CD4-positive, alpha-beta T cell (primary cell): ENCODE data around the gene FBXO41. TPM values are rescaled to one million over a fixed set of nuclear protein-coding genes. Genes with fewer than 3 reads are reported as not detected.

Experiments used
- ATAC-seq: fragments of 200-7000 bp; cut with Tn5 transposase; one replicate; pipeline ENCODE4 v1.10.0; 2022; ENCODE audit warnings: mild to moderate bottlenecking; ENCODE audit not compliant: poor library complexity
- CTCF ChIA-PET: fragments of 350-600 bp; sonication (Branson Sonifier 250); formaldehyde crosslinking; loops from one replicate; lab custom pipeline; 2021; ENCODE audit warnings: antibody characterized with exemption, inconsistent platforms; lab: Charles Lee
- POLR2A ChIA-PET: fragments of 350-600 bp; sonication (Branson Sonifier 250); formaldehyde crosslinking; loops from one replicate; lab custom pipeline; 2021; ENCODE audit warnings: antibody characterized with exemption, inconsistent platforms; lab: Charles Lee
- DNase-seq, 14 experiments: peaks; one replicate each; pipeline ENCODE4 v3.0.0-alpha.2; 2013 to 2020; ENCODE audit warnings: mixed read lengths in 2 of 14
- H3K27ac ChIP-seq, 2 donors: one replicate each; pipeline versions ENCODE4 v1.5.1 to v1.7.0; 2013; ENCODE audit warnings: low read length in 2 of 2, low read depth in 1 of 2, mild to moderate bottlenecking in 1 of 2
- H3K27me3 ChIP-seq, 2 experiments: 1 replicate in 1 of 2; 2 replicates in 1 of 2; pipeline versions ENCODE4 v1.6.1 to v1.7.0; 2013; ENCODE audit warnings: low read length in 2 of 2, control low read depth in 1 of 2, mild to moderate bottlenecking in 1 of 2, moderate library complexity in 1 of 2; ENCODE audit not compliant: insufficient read depth in 2 of 2, control insufficient read depth in 1 of 2
- H3K36me3 ChIP-seq: one replicate; pipeline ENCODE4 v1.6.1; 2013; ENCODE audit warnings: low read length, control low read depth; ENCODE audit not compliant: insufficient read depth
- H3K4me1 ChIP-seq: one replicate; pipeline ENCODE4 v1.6.1; 2013; ENCODE audit warnings: low read length, control low read depth; ENCODE audit not compliant: insufficient read depth
- H3K4me3 ChIP-seq: one replicate; pipeline ENCODE4 v1.5.1; 2013; ENCODE audit warnings: mild to moderate bottlenecking, low read length, moderate library complexity
- H3K9me3 ChIP-seq, 2 experiments: 1 replicate in 1 of 2; 2 replicates in 1 of 2; pipeline versions ENCODE4 v1.6.1 to v1.7.0; 2013; ENCODE audit warnings: low read length in 2 of 2, mild to moderate bottlenecking in 2 of 2, control low read depth in 1 of 2, moderate library complexity in 1 of 2; ENCODE audit not compliant: control insufficient read depth in 1 of 2, insufficient read depth in 1 of 2
- H3K27ac Mint-ChIP-seq: one replicate; pipeline ENCODE4 v1.8.0; 2020; ENCODE audit warnings: mixed read lengths
- H3K27me3 Mint-ChIP-seq: one replicate; pipeline ENCODE4 v1.8.0; 2021; ENCODE audit warnings: mixed read lengths
- H3K36me3 Mint-ChIP-seq: one replicate; pipeline ENCODE4 v1.8.0; 2021; ENCODE audit warnings: low read depth, mixed read lengths
- H3K4me1 Mint-ChIP-seq: one replicate; pipeline ENCODE4 v1.8.0; 2021; ENCODE audit warnings: low read depth, mixed read lengths
- H3K4me3 Mint-ChIP-seq: one replicate; pipeline ENCODE4 v1.8.0; 2020; ENCODE audit warnings: mild to moderate bottlenecking, mixed read lengths
- H3K9me3 Mint-ChIP-seq: one replicate; pipeline ENCODE4 v1.8.0; 2020; ENCODE audit warnings: mixed read lengths
- intact Hi-C, 2 experiments: fragments of 100-400 bp; cut with DNase I in 1 of 2; cut with micrococcal nuclease in 1 of 2; formaldehyde crosslinking; loops; one replicate each; pipeline versions ENCODE4 v1.15.1 to v1.9.0; 2023 to 2025; cut with DNase I, micrococcal nuclease
- total RNA-seq, 174 experiments: library from RNA in 2 of 174; stranded (reverse) in 2 of 174; gene quantifications; one replicate each; pipeline ENCODE4 v1.2.3 and lab custom pipeline; 2021 to 2026
- TF ChIP-seq, protein P1 (sequence below): fragments of 200-600 bp; IDR thresholded peaks from one replicate; pipeline ENCODE4 v1.8.0; 2022; ENCODE audit warnings: antibody characterized with exemption, mild to moderate bottlenecking

The FBXO41 gene
- total RNA-seq, 2 experiments from 2014 or later = 14.0 to 16.0 TPM

DNA sequence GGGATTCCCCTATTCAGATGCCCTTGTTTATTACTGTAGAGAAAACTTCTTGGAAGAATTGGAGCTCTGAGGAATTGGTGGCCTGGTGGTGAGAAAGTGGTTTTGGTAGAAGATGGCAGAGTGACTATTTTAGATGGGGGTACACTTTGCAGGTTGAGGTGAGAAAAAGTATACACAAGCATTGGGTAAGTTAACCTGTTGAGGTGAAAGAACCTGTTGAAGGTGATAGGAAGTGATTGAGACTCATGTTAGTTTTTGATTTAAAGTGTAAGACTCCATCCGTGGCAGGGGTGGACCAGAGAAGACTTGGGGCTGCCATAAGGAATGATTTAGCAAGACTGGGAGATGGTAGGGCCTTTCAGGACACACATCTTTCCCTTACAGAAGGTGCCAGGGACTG, 47.1 kb downstream of the FBXO41 start:
- Histone ChIP-seq H3K27ac (no peak overlapping the region), H3K36me3 (peaks cover 38% of the 10 kb centered on the region), H3K4me1 (peaks cover 39% of the 10 kb centered on the region), H3K4me3 (no peak overlapping the region), H3K9me3 (no peaks in the 10 kb centered on the region), H3K27me3 (no peaks in the 10 kb centered on the region)
- Mint-ChIP-seq H3K36me3 (peaks cover 57% of the 10 kb centered on the region), H3K4me3 (no peak overlapping the region), H3K27me3 (no peaks in the 10 kb centered on the region), H3K27ac (peak overlapping the region; percentile 11), H3K4me1 (peaks cover 65% of the 10 kb centered on the region), H3K9me3 (no peaks in the 10 kb centered on the region)
- TF ChIP-seq, protein P1, sequence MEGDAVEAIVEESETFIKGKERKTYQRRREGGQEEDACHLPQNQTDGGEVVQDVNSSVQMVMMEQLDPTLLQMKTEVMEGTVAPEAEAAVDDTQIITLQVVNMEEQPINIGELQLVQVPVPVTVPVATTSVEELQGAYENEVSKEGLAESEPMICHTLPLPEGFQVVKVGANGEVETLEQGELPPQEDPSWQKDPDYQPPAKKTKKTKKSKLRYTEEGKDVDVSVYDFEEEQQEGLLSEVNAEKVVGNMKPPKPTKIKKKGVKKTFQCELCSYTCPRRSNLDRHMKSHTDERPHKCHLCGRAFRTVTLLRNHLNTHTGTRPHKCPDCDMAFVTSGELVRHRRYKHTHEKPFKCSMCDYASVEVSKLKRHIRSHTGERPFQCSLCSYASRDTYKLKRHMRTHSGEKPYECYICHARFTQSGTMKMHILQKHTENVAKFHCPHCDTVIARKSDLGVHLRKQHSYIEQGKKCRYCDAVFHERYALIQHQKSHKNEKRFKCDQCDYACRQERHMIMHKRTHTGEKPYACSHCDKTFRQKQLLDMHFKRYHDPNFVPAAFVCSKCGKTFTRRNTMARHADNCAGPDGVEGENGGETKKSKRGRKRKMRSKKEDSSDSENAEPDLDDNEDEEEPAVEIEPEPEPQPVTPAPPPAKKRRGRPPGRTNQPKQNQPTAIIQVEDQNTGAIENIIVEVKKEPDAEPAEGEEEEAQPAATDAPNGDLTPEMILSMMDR = no peak
- CTCF ChIA-PET = interaction anchor here (5.8 kb wide), 1 partner anchor 60 kb away, joined by 31 read pairs; no protein-coding TSS in a partner anchor
- ATAC-seq (no peak), DNase-seq (no peak)
- POLR2A ChIA-PET = interaction anchor here (1.3 to 1.4 kb wide), 2 partner anchors 12 to 54 kb away, joined by 3 to 5 read pairs; no protein-coding TSS in a partner anchor
- intact Hi-C loops = loop anchor here (5.0 to 10.0 kb wide), 3 partner anchors 148 to 1218 kb away; partner anchors contain the start of genes INO80B (in 2 of the 2), WBP1 (in 2 of the 2), ALMS1 (in 1 of the 2) and TPRKB (in 1 of the 2)

DNA sequence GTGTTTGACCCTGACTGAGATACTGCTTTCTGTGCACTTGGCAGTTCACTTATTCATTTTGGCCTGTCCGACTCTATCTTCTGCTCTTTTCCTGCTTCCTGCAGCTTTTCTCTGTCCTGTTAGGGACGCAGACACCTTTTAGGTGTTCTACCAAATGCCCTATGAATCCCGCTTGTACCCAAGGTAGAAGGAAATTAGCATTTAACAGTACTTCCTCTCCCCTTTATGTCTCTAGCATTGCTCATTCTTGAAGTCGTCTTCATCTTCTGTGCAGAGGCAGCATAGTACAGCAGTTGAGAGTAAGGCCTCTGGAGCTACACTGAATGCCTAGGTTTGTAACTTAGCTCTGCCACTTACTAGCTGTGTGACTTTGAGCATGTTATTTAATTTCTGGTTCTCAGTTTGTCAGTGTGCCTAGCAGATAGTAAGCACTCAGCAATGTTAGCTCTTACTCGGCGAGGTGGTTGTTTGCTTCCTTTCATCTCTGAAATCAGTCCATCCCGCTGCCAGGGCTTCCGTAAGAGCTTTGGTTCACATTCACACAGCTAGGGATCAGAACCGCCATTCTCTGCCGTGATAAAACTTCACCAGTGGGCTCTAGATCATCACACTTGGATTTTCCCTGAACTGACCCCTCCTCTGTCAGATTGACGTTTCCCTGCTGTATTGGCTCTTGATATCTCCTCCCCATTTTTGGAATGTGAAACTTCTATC, 48.8 kb downstream of the FBXO41 start:
- Mint-ChIP-seq H3K4me3 (peak overlapping the region; percentile 96), H3K27ac (peak overlapping the region; percentile 98), H3K9me3 (no peaks in the 10 kb centered on the region), H3K4me1 (peaks cover 65% of the 10 kb centered on the region), H3K27me3 (no peaks in the 10 kb centered on the region), H3K36me3 (peaks cover 45% of the 10 kb centered on the region)
- Histone ChIP-seq H3K27ac (peak overlapping the region; percentile 82 to 90), H3K4me1 (peaks cover 39% of the 10 kb centered on the region), H3K27me3 (no peaks in the 10 kb centered on the region), H3K9me3 (no peaks in the 10 kb centered on the region), H3K36me3 (peaks cover 23% of the 10 kb centered on the region), H3K4me3 (peak overlapping the region; percentile 98)
- POLR2A ChIA-PET = interaction anchor here (1.1 to 3.9 kb wide), 9 partner anchors 9 to 885 kb away, joined by 3 to 46 read pairs (median 10); partner anchors contain the start of genes ALMS1, EGR4 and TPRKB
- DNase-seq (peak in 3 of 14 experiments; percentile 7 to 35 (median 33)), ATAC-seq (no peak)
- CTCF ChIA-PET = interaction anchor here (1.0 to 5.8 kb wide), 5 partner anchors 23 to 150 kb away, joined by 3 to 31 read pairs (median 14); partner anchors contain the start of genes ALMS1 and SMYD5
- TF ChIP-seq, protein P1 = no peak
- intact Hi-C loops = loop anchor here (2.0 to 10.0 kb wide), 5 partner anchors 33 to 1219 kb away; partner anchors contain the start of genes INO80B (in 2 of the 2), WBP1 (in 2 of the 2), ALMS1 (in 1 of the 2) and FBXO41 (in 1 of the 2)
